GM19239 (cell line): ENCODE results near the gene DDRGK1.

ENCODE experiments used
- DNase-seq: peaks from one replicate; pipeline ENCODE4 v3.0.0; 2011; ENCODE audit warnings: low spot score; ENCODE audit not compliant: insufficient read length
- FAIRE-seq: peaks from 2 replicates; lab custom pipeline; 2011; peaks lifted over from hg19 to GRCh38; lab: Jason Lieb, UNC

DDRGK1 gene

DNA sequence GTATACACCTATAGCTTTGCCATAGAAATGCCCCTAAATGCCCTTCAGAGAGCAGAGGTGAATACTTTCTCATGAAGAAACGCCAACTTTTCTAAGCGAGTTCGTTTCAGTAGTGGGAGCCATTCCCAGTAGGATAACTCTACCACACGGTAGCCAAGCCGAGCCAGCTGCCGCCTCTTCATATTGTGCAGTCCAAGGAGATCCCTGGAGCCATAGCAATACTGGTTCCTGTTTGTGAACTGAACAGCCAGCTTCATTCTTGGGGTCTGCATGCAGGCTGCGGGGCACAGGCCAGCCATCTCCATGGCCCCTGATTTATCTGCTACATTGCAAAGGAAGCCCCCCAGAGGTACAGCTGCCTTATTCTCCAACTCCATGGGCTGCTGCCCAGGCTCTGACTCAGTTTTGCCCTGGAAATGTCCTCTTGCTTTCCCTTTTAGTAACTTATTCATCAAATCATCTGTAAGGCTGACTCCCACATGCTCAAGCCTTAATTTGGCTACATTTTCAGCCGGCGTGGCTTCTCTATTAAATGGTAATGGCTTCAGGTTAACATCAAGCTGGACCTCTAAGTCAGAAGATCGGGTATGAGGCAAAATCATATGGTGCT is 57.6 kb downstream of the DDRGK1 start:
- FAIRE-seq (no peak), DNase-seq (no peak)

GRCh38 chr20:3141757-3142156 is 62.7 kb downstream of the DDRGK1 start:
- no peak for DNase-seq
- no peak for FAIRE-seq
